Testis (tissue), 5 donors: ENCODE data around the gene STRIP1. TPM values are rescaled to one million over a fixed set of nuclear protein-coding genes. Genes with fewer than 3 reads are reported as not detected.
A peak's percentile ranks its signal among the peaks of the same experiment; 100 is the strongest.

ENCODE experiments used
- DNase-seq: peaks from one replicate; pipeline ENCODE4 v3.0.0-alpha.2; 2019
- H3K27ac ChIP-seq, 2 donors: fragments of 200-600 bp; sonication (generic); one replicate each; pipeline ENCODE4 v1.5.1; 2019
- H3K27me3 ChIP-seq: fragments of 200-600 bp; sonication (generic); one replicate; pipeline ENCODE4 v1.5.1; 2019
- H3K36me3 ChIP-seq: fragments of 200-600 bp; sonication (generic); one replicate; pipeline ENCODE4 v1.5.1; 2017; ENCODE audit warnings: low read depth; ENCODE audit errors: missing control alignments
- H3K4me1 ChIP-seq: fragments of 200-600 bp; sonication (generic); one replicate; pipeline ENCODE4 v1.5.1; 2019
- H3K4me3 ChIP-seq, 2 donors: fragments of 200-600 bp; sonication (generic); one replicate each; pipeline ENCODE4 v1.5.1; 2017 to 2019
- H3K9me3 ChIP-seq: fragments of 200-600 bp; sonication (generic); one replicate; pipeline ENCODE4 v1.5.1; 2017
- CTCF ChIP-seq, 3 experiments: fragments of 450-650 bp in 2 of 3; fragments of 200-600 bp in 1 of 3; sonication (generic) in 1 of 3; IDR thresholded peaks; one replicate each; pipeline ENCODE4 v1.5.1; 2016 to 2019; ENCODE audit warnings: antibody characterized with exemption in 3 of 3, mild to moderate bottlenecking in 2 of 3, moderate library complexity in 1 of 3
- POLR2A ChIP-seq: fragments of 450-650 bp; IDR thresholded peaks from one replicate; pipeline ENCODE4 v1.6.1; 2017; ENCODE audit warnings: antibody characterized with exemption, mild to moderate bottlenecking, moderate library complexity
- WGBS, 2 donors: methylation state at CpG; one replicate each; pipeline ENCODE4 v1.1.5; 2018; 5-methylcytosine and 5-hydroxymethylcytosine counted together
- intact Hi-C: fragments of 100-400 bp; cut with DNase I; formaldehyde crosslinking; loops from one replicate; pipeline ENCODE4 v1.15.1; 2023; ENCODE audit warnings: low total_unique reads
- long read RNA-seq, 2 donors: transcript quantifications; one replicate each; lab custom pipeline, GENCODE V29; 2026
- polyA plus RNA-seq: library from polyadenylated mRNA; stranded (reverse); fragments of 350-450 nt; fragmentation: Illumina TruSeq; extraction: RNeasy Lipid Tissue Mini Kit (QIAGEN cat#74804); gene quantifications from one replicate; pipeline ENCODE4 v1.2.3, GENCODE V29; 2014; ENCODE audit warnings: low read depth, low replicate concordance; ENCODE audit not compliant: insufficient read depth
- total RNA-seq, 2 donors: library from RNA; depleted of rRNA; stranded (reverse); fragments of >200 nt; gene quantifications; one replicate each; pipeline ENCODE4 v1.2.3, GENCODE V29; 2016

Gene STRIP1
- total RNA-seq (100 to 1,000 TPM in 1 of 2 donors, 10 to 100 TPM in 1; 85.8 to 103 TPM), polyA plus RNA-seq (49.9 TPM)
- long read RNA-seq, donor 1, partial matches to known transcripts = 12 of 15 reads
- long read RNA-seq, donor 1, other reads (novel, unspliced or antisense) = 0 of 15 reads
- long read RNA-seq, donor 2, partial matches to known transcripts = 10 of 14 reads
- long read RNA-seq, donor 2, other reads (novel, unspliced or antisense) = 0 of 14 reads

GRCh38 chr1:110034451-110035235, at the start of gene STRIP1:
STRIP1 (plus strand) TSS chr1:110034624; CDS start chr1:110034638, 14 bp downstream.
- intact Hi-C loops = no loop called here
- H3K9me3 ChIP-seq = no peaks in the 10 kb centered on the region
- peak within 1 kb of the TSS; percentile 75 to 100 for H3K4me3 ChIP-seq
- peak; percentile 95 for DNase-seq
- H3K4me1 ChIP-seq = peaks cover 10% of the 10 kb centered on the region
- WGBS, 2 donors = 0% methylated on average over 15 to 61 of the region's 66 CpGs
- no peak for TF ChIP-seq CTCF (IDR thresholded peaks at IDR 0.05)
- TF ChIP-seq POLR2A = no peak
- H3K36me3 ChIP-seq = no peaks in the 10 kb centered on the region
- H3K27ac ChIP-seq = peak within 1 kb of the TSS; percentile 88 to 94
- no peaks in the 10 kb centered on the region for H3K27me3 ChIP-seq

GRCh38 chr1:109985247-109986053, 49.0 kb upstream of the STRIP1 start:
- H3K4me3 ChIP-seq = peak overlapping the region; percentile 76 to 96
- H3K9me3 ChIP-seq = no peaks in the 10 kb centered on the region
- H3K4me1 ChIP-seq = peaks cover 29% of the 10 kb centered on the region
- TF ChIP-seq CTCF (IDR thresholded peaks at IDR 0.05) (no peak), POLR2A (no peak)
- peak overlapping the region; percentile 93 to 98 for H3K27ac ChIP-seq
- H3K36me3 ChIP-seq = no peaks in the 10 kb centered on the region
- intact Hi-C loops = loop anchor here (2.0 to 10.0 kb wide), 3 partner anchors 209 to 441 kb away; partner anchors contain the start of gene GNAI3
- no peaks in the 10 kb centered on the region for H3K27me3 ChIP-seq
- 5 to 7% methylated on average over 22 of the region's 22 CpGs for WGBS, 2 donors
- DNase-seq = no peak

GRCh38 chr1:109986054-109986444, 48.4 kb upstream of the STRIP1 start:
- intact Hi-C loops = loop anchor here (10.0 kb wide), 2 partner anchors 351 to 441 kb away; partner anchors contain the start of gene GNAI3
- H3K27ac ChIP-seq = peak overlapping the region; percentile 93 to 98
- peak overlapping the region in 1 of 2 donors; percentile 76 for H3K4me3 ChIP-seq
- no peak for DNase-seq
- H3K4me1 ChIP-seq = peaks cover 31% of the 10 kb centered on the region
- H3K36me3 ChIP-seq = no peaks in the 10 kb centered on the region
- no peaks in the 10 kb centered on the region for H3K9me3 ChIP-seq
- H3K27me3 ChIP-seq = no peaks in the 10 kb centered on the region
- 70 to 73% methylated on average over 3 of the region's 3 CpGs for WGBS, 2 donors
- no peak for TF ChIP-seq CTCF (IDR thresholded peaks at IDR 0.05)

- Histone ChIP-seq H3K36me3 (no peaks in the 10 kb centered on the region), H3K4me1 (peaks cover 42% of the 10 kb centered on the region), H3K27ac (peak overlapping the region in 1 of 2 donors; percentile 98), H3K4me3 (no peak overlapping the region), H3K9me3 (no peaks in the 10 kb centered on the region), H3K27me3 (no peaks in the 10 kb centered on the region)
- DNase-seq = no peak
- WGBS, 2 donors = 70 to 78% methylated on average over 3 of the region's 3 CpGs
- TF ChIP-seq POLR2A (no peak), CTCF (IDR thresholded peaks at IDR 0.05) (no peak)
- intact Hi-C loops = loop anchor here (10.0 kb wide), 2 partner anchors 354 to 444 kb away; partner anchors contain the start of gene GNAI3
Observed at GRCh38 chr1:109988349-109988914, 46.0 kb upstream of the STRIP1 start.
